HEK293T (cell line): Measurements from ENCODE around the gene CEP83.

Experiments used
- BHLHE40 ChIP-seq: fragments of 450-650 bp; IDR thresholded peaks from 2 replicates; pipeline ENCODE4 v1.6.1; 2016; ENCODE audit warnings: mild to moderate bottlenecking, moderate library complexity, borderline replicate concordance
- ELF4 ChIP-seq: fragments of 450-650 bp; IDR thresholded peaks from 2 replicates; pipeline ENCODE4 v1.6.1; 2017; ENCODE audit warnings: antibody characterized with exemption
- FOXK2 ChIP-seq: fragments of 450-650 bp; IDR thresholded peaks from 2 replicates; pipeline ENCODE4 v1.6.1; 2016; ENCODE audit warnings: mild to moderate bottlenecking
- FOXM1 ChIP-seq: fragments of 450-650 bp; IDR thresholded peaks from 2 replicates; pipeline ENCODE4 v1.6.1; 2017; ENCODE audit warnings: mild to moderate bottlenecking, borderline replicate concordance
- PKNOX1 ChIP-seq: fragments of 450-650 bp; IDR thresholded peaks from 2 replicates; pipeline ENCODE4 v1.6.1; 2016
- SP1 ChIP-seq: fragments of 450-650 bp; IDR thresholded peaks from 2 replicates; pipeline ENCODE4 v1.6.1; 2017
- SUZ12 ChIP-seq: fragments of 450-650 bp; IDR thresholded peaks from 2 replicates; pipeline ENCODE4 v1.6.1; 2016; ENCODE audit warnings: mild to moderate bottlenecking

GRCh38 chr12:94427501-94428381 lies 31.9 kb downstream of the CEP83 start:
- TF ChIP-seq SP1: no peak
- no peak for TF ChIP-seq FOXM1
- no peak for TF ChIP-seq BHLHE40
- TF ChIP-seq FOXK2: no peak
- TF ChIP-seq SUZ12: no peak
- no peak for TF ChIP-seq ELF4
- no peak for TF ChIP-seq PKNOX1
